SK-N-SH (cell line): ENCODE measurements around the gene GRAMD1B. TPM values are rescaled to one million over a fixed set of nuclear protein-coding genes. Genes with fewer than 3 reads are reported as not detected.
A peak's percentile ranks its signal among the peaks of the same experiment; 100 is the strongest.

ENCODE experiments used
- CTCF ChIA-PET: fragments of 300-600, 350-600 bp; formaldehyde crosslinking; extraction: SDS; loops from one replicate; lab custom pipeline; 2021; lab: Yijun Ruan, JAX
- POLR2A ChIA-PET: fragments of 350-600 bp; sonication (Branson Sonifier 250); formaldehyde crosslinking; extraction: SDS; loops from one replicate; lab custom pipeline; 2020; ENCODE audit warnings: antibody characterized with exemption, inconsistent platforms; lab: Yijun Ruan, JAX
- DNase-seq: peaks from one replicate; pipeline ENCODE4 v3.0.0; 2012
- H2AFZ ChIP-seq: fragments of 200-600 bp; sonication (generic); 2 replicates; pipeline ENCODE4 v1.8.1; 2016; ENCODE audit warnings: antibody characterized with exemption, mild to moderate bottlenecking, low read depth
- H3F3A ChIP-seq: fragments of 200-600 bp; sonication (generic); replicated peaks from 2 replicates; pipeline ENCODE3; 2016; ENCODE audit warnings: antibody characterized with exemption, mild to moderate bottlenecking; ENCODE audit not compliant: insufficient read depth
- H3K27ac ChIP-seq, 2 experiments: fragments of 200-500 bp in 1 of 2; fragments of 200-600 bp in 1 of 2; sonication (Bioruptor generic) in 1 of 2; sonication (generic), shearing (Covaris generic) in 1 of 2; 2 replicates each; pipeline versions ENCODE4 v1.5.1 to v1.6.1; 2014 to 2016; ENCODE audit warnings: low read depth in 2 of 2, inconsistent platforms in 1 of 2, low read length in 1 of 2, mild to moderate bottlenecking in 1 of 2, mixed read lengths in 1 of 2
- H3K27me3 ChIP-seq: fragments of 200-600 bp; sonication (generic), shearing (Covaris generic); 2 replicates; pipeline ENCODE4 v1.6.1; 2016; ENCODE audit warnings: mixed run types; ENCODE audit not compliant: insufficient read depth
- H3K36me3 ChIP-seq, 2 experiments: fragments of 200-500 bp in 1 of 2; fragments of 200-600 bp in 1 of 2; sonication (Bioruptor generic) in 1 of 2; sonication (generic) in 1 of 2; replicated peaks in 1 of 2; 2 replicates each; pipeline versions ENCODE3 to v1.5.1; 2014 to 2016; ENCODE audit warnings: low read length in 1 of 2, mild to moderate bottlenecking in 1 of 2; ENCODE audit not compliant: insufficient read depth in 2 of 2, control insufficient read depth in 1 of 2
- H3K4me1 ChIP-seq, 2 experiments: fragments of 200-500 bp in 1 of 2; fragments of 200-600 bp in 1 of 2; sonication (Bioruptor generic) in 1 of 2; sonication (generic), shearing (Covaris generic) in 1 of 2; 2 replicates each; pipeline versions ENCODE4 v1.5.1 to v1.6.1; 2014 to 2016; ENCODE audit warnings: low read depth in 1 of 2, low read length in 1 of 2, mixed run types in 1 of 2; ENCODE audit not compliant: insufficient read depth in 2 of 2, control insufficient read depth in 1 of 2
- H3K4me2 ChIP-seq: fragments of 200-600 bp; sonication (generic), shearing (Covaris generic); 2 replicates; pipeline ENCODE4 v1.6.1; 2017; ENCODE audit warnings: mixed run types
- H3K4me3 ChIP-seq, 2 experiments: fragments of 200-500 bp in 1 of 2; fragments of 200-600 bp in 1 of 2; sonication (Bioruptor generic) in 1 of 2; sonication (generic), shearing (Covaris generic) in 1 of 2; 2 replicates each; pipeline versions ENCODE4 v1.5.1 to v1.8.1; 2014 to 2016; ENCODE audit warnings: low read depth in 2 of 2, inconsistent platforms in 1 of 2, low read length in 1 of 2, mild to moderate bottlenecking in 1 of 2, mixed read lengths in 1 of 2, moderate library complexity in 1 of 2
- H3K79me2 ChIP-seq: fragments of 200-600 bp; sonication (generic); 2 replicates; pipeline ENCODE4 v1.8.1; 2017; ENCODE audit warnings: mild to moderate bottlenecking; ENCODE audit not compliant: insufficient read depth
- H3K9ac ChIP-seq: fragments of 200-600 bp; sonication (generic); 2 replicates; pipeline ENCODE4 v1.6.1; 2017; ENCODE audit warnings: mixed run types
- H3K9me2 ChIP-seq: fragments of 200-600 bp; sonication (generic); 2 replicates; pipeline ENCODE4 v1.6.1; 2017; ENCODE audit warnings: mixed run types
- H3K9me3 ChIP-seq: fragments of 200-600 bp; sonication (generic); 2 replicates; pipeline ENCODE4 v1.6.1; 2017; ENCODE audit warnings: mixed run types, mild to moderate bottlenecking, moderate library complexity
- H4K20me1 ChIP-seq: fragments of 200-600 bp; sonication (generic); 2 replicates; pipeline ENCODE4 v1.6.1; 2017; ENCODE audit warnings: mild to moderate bottlenecking, mixed run types; ENCODE audit not compliant: insufficient read depth
- CHD2 ChIP-seq: fragments of 150-350 bp; IDR thresholded peaks from 2 replicates; pipeline ENCODE4 v1.6.1; 2018; ENCODE audit warnings: low read length; ENCODE audit not compliant: partially characterized antibody
- ELF1 ChIP-seq: IDR thresholded peaks from 2 replicates; pipeline ENCODE4 v1.4.0; 2012
- EP300 ChIP-seq, 2 experiments: IDR thresholded peaks; 2 replicates each; pipeline versions ENCODE4 v1.4.0 to v1.6.1; 2012; ENCODE audit warnings: borderline replicate concordance in 1 of 2, low read depth in 1 of 2, low read length in 1 of 2
- FOSL2 ChIP-seq: IDR thresholded peaks from 2 replicates; pipeline ENCODE4 v1.4.0; 2012; ENCODE audit warnings: low read depth, mild to moderate bottlenecking, moderate library complexity, borderline replicate concordance
- FOXJ3 ChIP-seq: sonication (generic); formaldehyde crosslinking; IDR thresholded peaks from 2 replicates; pipeline ENCODE4 v1.5.1; 2020; ENCODE audit warnings: mild to moderate bottlenecking, missing genetic modification reagents
- GABPA ChIP-seq: IDR thresholded peaks from 2 replicates; pipeline ENCODE4 v1.4.0; 2012; ENCODE audit warnings: low read depth, mild to moderate bottlenecking
- GATA2 ChIP-seq: sonication (generic); formaldehyde crosslinking; IDR thresholded peaks from 2 replicates; pipeline ENCODE4 v1.5.0; 2020; ENCODE audit warnings: mild to moderate bottlenecking, missing genetic modification reagents
- IRF3 ChIP-seq: fragments of 150-350 bp; IDR thresholded peaks from 2 replicates; pipeline ENCODE4 v1.6.1; 2016; ENCODE audit warnings: mild to moderate bottlenecking, low read depth, low read length
- MAX ChIP-seq: IDR thresholded peaks from 2 replicates; pipeline ENCODE4 v1.4.0; 2012; ENCODE audit warnings: low read depth
- MEF2A ChIP-seq: IDR thresholded peaks from 2 replicates; pipeline ENCODE4 v1.4.0; 2012; ENCODE audit warnings: low read depth, borderline replicate concordance
- MXI1 ChIP-seq: IDR thresholded peaks from 2 replicates; pipeline ENCODE4 v1.6.1; 2012; ENCODE audit warnings: mild to moderate bottlenecking, low read depth, low read length, improper control_type of control experiment
- NFIC ChIP-seq: IDR thresholded peaks from 2 replicates; pipeline ENCODE4 v1.4.0; 2012; ENCODE audit warnings: borderline replicate concordance
- NRF1 ChIP-seq: IDR thresholded peaks from 2 replicates; pipeline ENCODE4 v1.6.1; 2012; ENCODE audit warnings: low read depth, mild to moderate bottlenecking, low read length
- PBX3 ChIP-seq: IDR thresholded peaks from 2 replicates; pipeline ENCODE4; 2012
- RAD21 ChIP-seq: IDR thresholded peaks from 2 replicates; pipeline ENCODE4 v1.6.1; 2012; ENCODE audit warnings: mild to moderate bottlenecking, low read length
- REST ChIP-seq: IDR thresholded peaks from 2 replicates; pipeline ENCODE4 v1.6.1; 2012; ENCODE audit warnings: mild to moderate bottlenecking, low read depth, low read length, moderate library complexity
- RFX5 ChIP-seq: IDR thresholded peaks from 2 replicates; pipeline ENCODE4 v1.6.1; 2012; ENCODE audit warnings: mild to moderate bottlenecking, improper control_type of control experiment, low read length
- RXRA ChIP-seq: IDR thresholded peaks from 2 replicates; pipeline ENCODE4 v1.4.0; 2012; ENCODE audit warnings: low read depth, mild to moderate bottlenecking, borderline replicate concordance
- SIN3A ChIP-seq: IDR thresholded peaks from 2 replicates; pipeline ENCODE4 v1.6.1; 2012; ENCODE audit warnings: low read depth, mild to moderate bottlenecking, low read length, moderate library complexity, borderline replicate concordance
- SMC3 ChIP-seq: IDR thresholded peaks from 2 replicates; pipeline ENCODE4 v1.6.1; 2012; ENCODE audit warnings: low read depth, low read length, improper control_type of control experiment
- TAF1 ChIP-seq: IDR thresholded peaks from 2 replicates; pipeline ENCODE4 v1.6.1; 2012; ENCODE audit warnings: low read depth, mild to moderate bottlenecking, low read length, moderate library complexity, borderline replicate concordance
- TCF12 ChIP-seq: IDR thresholded peaks from 2 replicates; pipeline ENCODE4 v1.4.0; 2012
- TEAD4 ChIP-seq: IDR thresholded peaks from 2 replicates; pipeline ENCODE4 v1.4.0; 2012; ENCODE audit warnings: mild to moderate bottlenecking, borderline replicate concordance; ENCODE audit not compliant: insufficient read depth
- USF1 ChIP-seq: IDR thresholded peaks from 2 replicates; pipeline ENCODE4 v1.4.0; 2012; ENCODE audit warnings: low read depth, borderline replicate concordance
- USF2 ChIP-seq: fragments of 150-350 bp; IDR thresholded peaks from 2 replicates; pipeline ENCODE4 v1.6.1; 2017; ENCODE audit warnings: antibody characterized with exemption, low read length, low read depth, borderline replicate concordance
- YY1 ChIP-seq: IDR thresholded peaks from 2 replicates; pipeline ENCODE4 v1.4.0; 2012; ENCODE audit warnings: low read depth, mild to moderate bottlenecking
- WGBS: methylation state at CpG from one replicate; pipeline ENCODE4 v1.1.6; 2017; ENCODE audit warnings: low lambda C conversion rate; 5-methylcytosine and 5-hydroxymethylcytosine counted together
- polyA plus RNA-seq, 3 experiments: library from polyadenylated mRNA; depleted of rRNA; stranded (reverse); fragments of >200 nt; gene quantifications; 2 replicates each; pipeline ENCODE4 v1.2.3, GENCODE V29; 2012

The GRAMD1B gene
- polyA plus RNA-seq, 1 of the 3 experiments (the other 2 are of a cell fraction) = 14.5 TPM

- Histone ChIP-seq H3K4me1 (peaks cover 0 to 21% of the 10 kb centered on the region in 2 experiments; a peak in 2 of 4 replicates), H3F3A (no peaks in the 10 kb centered on the region), H3K4me2 (peak overlapping the region; percentile 96), H3K79me2 (no peaks in the 10 kb centered on the region), H3K9me2 (no peaks in the 10 kb centered on the region), H4K20me1 (no peaks in the 10 kb centered on the region), H3K36me3 (no peaks in the 10 kb centered on the region), H3K9ac (no peak overlapping the region), H3K27me3 (peaks cover 15% of the 10 kb centered on the region; the same call in 1 of the 2 replicates), H2AFZ (peak overlapping the region; percentile 93), H3K4me3 (peak overlapping the region; percentile 72 to 76), H3K27ac (peak overlapping the region in 1 of 2 experiments; percentile 71; a peak in 2 of 4 replicates), H3K9me3 (no peaks in the 10 kb centered on the region)
- CTCF ChIA-PET = interaction anchor here (0.6 to 14.4 kb wide), 29 partner anchors 13 to 95 kb away, joined by 3 to 388 read pairs (median 6); no protein-coding TSS in a partner anchor
- peak; percentile 81 for DNase-seq
- WGBS = 1% methylated on average over 16 of the region's 64 CpGs
- POLR2A ChIA-PET = interaction anchor here (0.8 to 2.2 kb wide), 4 partner anchors 12 to 53 kb away, joined by 3 to 13 read pairs (median 10); no protein-coding TSS in a partner anchor
- TF ChIP-seq USF1 (no peak), MXI1 (no peak; the same call in 1 of the 2 replicates), FOSL2 (no peak), NFIC (no peak), GABPA (no peak), NRF1 (no peak), CHD2 (no peak), SMC3 (0 out of 2 replicates have a peak, but pooled peaks have one; percentile 20), SIN3A (peak; percentile 75; the same call in 1 of the 2 replicates), GATA2 (CRISPR knock-in tag) (no peak), MAX (no peak), TEAD4 (no peak), TCF12 (no peak), RXRA (no peak), EP300 (IDR thresholded peaks at IDR 0.05; ENCODE audit: borderline replicate concordance in 1 of 2, low read depth in 1 of 2, low read length in 1 of 2) (no peak), MEF2A (no peak), IRF3 (no peak), REST (peak; percentile 98), PBX3 (no peak), RAD21 (peak; percentile 42; the same call in 1 of the 2 replicates), YY1 (no peak), USF2 (no peak), FOXJ3 (no peak), ELF1 (peak; percentile 83), RFX5 (no peak), TAF1 (no peak)
Observed at GRCh38 chr11:123653827-123654565, 223.9 kb downstream of the GRAMD1B start.
